Progenitor cell of endocrine pancreas (in vitro differentiated cells): Measurements from ENCODE around the gene VDR. TPM values are rescaled to one million over a fixed set of nuclear protein-coding genes. Genes with fewer than 3 reads are reported as not detected.

Experiments used
- DNase-seq: peaks from one replicate; pipeline ENCODE4 v3.0.0; 2021; ENCODE audit warnings: low spot score; ENCODE audit not compliant: unreplicated experiment
- H3K27ac Mint-ChIP-seq: 2 replicates; pipeline ENCODE4 v1.8.0; 2021; ENCODE audit warnings: mild to moderate bottlenecking, moderate library complexity, mixed read lengths
- H3K27me3 Mint-ChIP-seq: 2 replicates; pipeline ENCODE4 v1.8.0; 2021; ENCODE audit warnings: mixed read lengths
- H3K36me3 Mint-ChIP-seq: 2 replicates; pipeline ENCODE4 v1.8.0; 2022; ENCODE audit warnings: mixed read lengths; ENCODE audit not compliant: insufficient read depth
- H3K4me1 Mint-ChIP-seq: 2 replicates; pipeline ENCODE4 v1.8.0; 2021; ENCODE audit warnings: low read depth, mixed read lengths
- H3K4me3 Mint-ChIP-seq: 2 replicates; pipeline ENCODE4 v1.8.0; 2021; ENCODE audit warnings: low read depth, mild to moderate bottlenecking, moderate library complexity, mixed read lengths
- H3K9me3 Mint-ChIP-seq: 2 replicates; pipeline ENCODE4 v1.8.0; 2021; ENCODE audit warnings: low read depth, mixed read lengths
- total RNA-seq: library from RNA; stranded (reverse); gene quantifications from 2 replicates; pipeline ENCODE4 v1.2.1, GENCODE V29; 2021
- TF ChIP-seq, protein P1 (sequence below): fragments of 200-600 bp; sonication (generic); IDR thresholded peaks from one replicate; pipeline ENCODE4 v1.5.0; 2021; ENCODE audit warnings: antibody characterized with exemption, mild to moderate bottlenecking; ENCODE audit not compliant: unreplicated experiment

VDR gene
- total RNA-seq, 1 donor from 2014 or later, result 0.31 TPM

DNA sequence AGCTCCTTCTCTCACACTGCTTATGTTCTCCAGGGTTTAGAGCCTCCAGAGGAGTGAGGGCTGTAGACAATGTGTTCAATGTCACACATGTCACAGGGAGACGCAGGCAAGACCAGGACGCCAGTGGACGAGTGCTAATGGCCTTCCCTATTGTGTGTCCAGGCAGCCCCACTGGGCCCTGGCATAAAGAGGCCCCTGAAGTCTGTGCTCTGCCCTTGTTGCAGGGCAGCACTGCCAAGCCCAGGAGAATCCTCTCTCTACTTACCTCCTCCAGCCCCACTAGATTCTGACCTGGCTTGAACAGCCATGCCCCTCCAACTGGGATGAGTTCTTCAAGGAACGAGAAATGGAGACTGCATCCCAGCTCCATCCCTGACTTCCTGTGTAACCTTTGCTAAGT is 33.8 kb upstream of the VDR start:
- no peak overlapping the region for H3K4me3 Mint-ChIP-seq
- H3K4me1 Mint-ChIP-seq, result peaks cover 1% of the 10 kb centered on the region
- peaks cover 33% of the 10 kb centered on the region for H3K27me3 Mint-ChIP-seq
- TF ChIP-seq, protein P1, sequence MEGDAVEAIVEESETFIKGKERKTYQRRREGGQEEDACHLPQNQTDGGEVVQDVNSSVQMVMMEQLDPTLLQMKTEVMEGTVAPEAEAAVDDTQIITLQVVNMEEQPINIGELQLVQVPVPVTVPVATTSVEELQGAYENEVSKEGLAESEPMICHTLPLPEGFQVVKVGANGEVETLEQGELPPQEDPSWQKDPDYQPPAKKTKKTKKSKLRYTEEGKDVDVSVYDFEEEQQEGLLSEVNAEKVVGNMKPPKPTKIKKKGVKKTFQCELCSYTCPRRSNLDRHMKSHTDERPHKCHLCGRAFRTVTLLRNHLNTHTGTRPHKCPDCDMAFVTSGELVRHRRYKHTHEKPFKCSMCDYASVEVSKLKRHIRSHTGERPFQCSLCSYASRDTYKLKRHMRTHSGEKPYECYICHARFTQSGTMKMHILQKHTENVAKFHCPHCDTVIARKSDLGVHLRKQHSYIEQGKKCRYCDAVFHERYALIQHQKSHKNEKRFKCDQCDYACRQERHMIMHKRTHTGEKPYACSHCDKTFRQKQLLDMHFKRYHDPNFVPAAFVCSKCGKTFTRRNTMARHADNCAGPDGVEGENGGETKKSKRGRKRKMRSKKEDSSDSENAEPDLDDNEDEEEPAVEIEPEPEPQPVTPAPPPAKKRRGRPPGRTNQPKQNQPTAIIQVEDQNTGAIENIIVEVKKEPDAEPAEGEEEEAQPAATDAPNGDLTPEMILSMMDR, result no peak
- no peak overlapping the region for H3K27ac Mint-ChIP-seq
- no peak for DNase-seq
- H3K36me3 Mint-ChIP-seq, result no peaks in the 10 kb centered on the region
- H3K9me3 Mint-ChIP-seq, result no peaks in the 10 kb centered on the region

DNA sequence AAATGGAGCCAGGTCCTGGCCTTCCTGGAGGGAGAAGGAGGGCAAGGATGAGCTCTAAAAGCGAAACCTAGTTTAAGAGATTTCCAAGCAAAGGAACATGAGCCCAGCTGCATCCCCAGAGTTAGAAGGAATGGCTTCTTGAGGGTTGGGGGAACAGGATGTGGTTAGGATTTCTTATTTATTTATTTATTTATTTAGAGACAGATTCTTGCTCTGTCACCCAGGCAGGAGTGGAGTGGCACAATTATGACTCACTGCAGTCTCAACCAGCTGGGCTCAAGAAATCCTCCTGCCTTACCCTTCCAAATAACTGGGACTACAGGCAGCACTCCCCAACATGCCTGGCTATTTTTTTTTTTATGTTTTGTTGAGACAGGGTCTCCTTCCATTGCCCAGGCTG is 33.3 kb upstream of the VDR start:
- TF ChIP-seq, protein P1, result no peak
- Mint-ChIP-seq H3K27ac (no peak overlapping the region), H3K36me3 (no peaks in the 10 kb centered on the region), H3K4me1 (peaks cover 1% of the 10 kb centered on the region), H3K9me3 (no peaks in the 10 kb centered on the region), H3K4me3 (no peak overlapping the region), H3K27me3 (peaks cover 29% of the 10 kb centered on the region)
- DNase-seq, result no peak

DNA sequence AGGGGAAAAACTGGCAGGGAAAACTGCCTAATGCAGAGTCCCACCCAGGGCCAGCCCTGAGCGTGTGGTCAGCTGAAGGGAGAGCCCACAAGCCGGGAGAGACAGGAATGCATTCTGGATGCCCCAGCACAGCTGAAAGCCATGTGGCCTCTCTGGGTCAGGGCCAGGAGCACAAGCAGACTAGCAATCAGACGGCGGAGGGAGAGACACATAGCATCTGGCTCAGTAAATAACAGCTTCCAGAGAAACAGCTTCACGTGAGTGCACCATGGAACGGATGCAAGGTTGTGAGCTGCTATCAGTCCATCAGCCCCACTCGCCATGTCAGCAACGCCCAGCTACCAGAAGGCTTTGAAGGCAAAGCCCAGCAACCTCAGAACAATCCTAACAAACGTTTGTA is 30.4 kb upstream of the VDR start:
- H3K27ac Mint-ChIP-seq, result no peak overlapping the region
- no peaks in the 10 kb centered on the region for H3K9me3 Mint-ChIP-seq
- no peak overlapping the region for H3K4me3 Mint-ChIP-seq
- TF ChIP-seq, protein P1, result no peak
- no peak for DNase-seq
- no peaks in the 10 kb centered on the region for H3K4me1 Mint-ChIP-seq
- no peaks in the 10 kb centered on the region for H3K36me3 Mint-ChIP-seq
- peaks cover 35% of the 10 kb centered on the region for H3K27me3 Mint-ChIP-seq

DNA sequence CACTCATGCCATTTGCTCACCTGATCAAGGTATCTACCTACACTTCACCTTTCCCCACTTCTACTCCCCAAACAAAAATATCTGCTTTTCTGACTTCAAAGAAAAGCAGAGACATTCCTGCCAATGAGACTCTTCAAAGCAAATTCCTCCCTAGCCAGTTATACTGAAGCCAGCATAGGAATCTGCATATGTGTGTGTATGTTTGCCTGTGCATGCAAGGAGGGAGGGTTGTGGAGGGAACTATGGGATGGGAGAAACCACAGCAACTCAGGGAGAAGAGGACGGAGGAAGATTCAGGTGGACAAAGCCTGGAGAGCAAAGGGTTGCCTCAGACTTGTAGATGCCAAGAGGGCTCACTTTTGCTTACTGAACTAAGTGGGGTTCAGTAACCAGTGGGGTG is 26.4 kb upstream of the VDR start:
- Mint-ChIP-seq H3K4me1 (no peaks in the 10 kb centered on the region), H3K27ac (no peak overlapping the region), H3K4me3 (no peak overlapping the region), H3K36me3 (no peaks in the 10 kb centered on the region), H3K27me3 (peaks cover 24% of the 10 kb centered on the region), H3K9me3 (no peaks in the 10 kb centered on the region)
- TF ChIP-seq, protein P1, result no peak
- no peak for DNase-seq

DNA sequence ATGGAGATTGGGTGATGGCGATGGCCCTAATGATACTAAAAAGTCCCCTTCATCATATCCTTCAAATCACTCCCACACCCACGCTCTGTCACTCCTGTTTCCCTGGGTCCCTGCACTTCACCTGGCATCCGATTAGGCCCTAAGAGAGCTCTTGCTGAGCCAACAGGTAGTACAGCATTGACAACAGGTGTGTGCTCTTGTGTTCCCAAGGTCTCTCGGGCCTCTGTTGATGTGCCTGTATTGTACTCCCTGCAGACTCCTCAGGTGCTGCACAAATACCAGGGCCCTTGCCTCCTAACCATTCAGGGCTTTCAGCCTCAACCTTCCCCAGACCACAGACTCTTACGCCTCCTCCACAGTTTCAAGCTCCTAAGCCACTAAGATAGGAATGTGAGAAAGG is 25.8 kb upstream of the VDR start:
- Mint-ChIP-seq H3K9me3 (no peaks in the 10 kb centered on the region), H3K27ac (no peak overlapping the region)
- DNase-seq, result no peak

More for the DNA sequence above, 25.8 kb upstream of the VDR start:
- Mint-ChIP-seq H3K27me3 (peaks cover 19% of the 10 kb centered on the region), H3K4me1 (no peaks in the 10 kb centered on the region), H3K4me3 (no peak overlapping the region), H3K36me3 (no peaks in the 10 kb centered on the region)
- TF ChIP-seq, protein P1, result no peak
